LNCaP clone FGC (cell line): ENCODE results near the gene TMED9.

Experiments
- DNase-seq: peaks from one replicate; pipeline ENCODE4 v3.0.0-alpha.2; 2011; ENCODE audit warnings: low read depth
- H3K4me3 ChIP-seq: 2 replicates; pipeline ENCODE4 v1.5.1; 2011; ENCODE audit warnings: mild to moderate bottlenecking, low read depth, low read length, control low read depth
- TF ChIP-seq, protein P1 (sequence below): IDR thresholded peaks from 2 replicates; pipeline ENCODE4 v1.5.1; 2012; ENCODE audit warnings: mild to moderate bottlenecking; ENCODE audit not compliant: control insufficient read depth, insufficient read depth; ENCODE audit errors: extremely low read depth

Gene TMED9

DNA sequence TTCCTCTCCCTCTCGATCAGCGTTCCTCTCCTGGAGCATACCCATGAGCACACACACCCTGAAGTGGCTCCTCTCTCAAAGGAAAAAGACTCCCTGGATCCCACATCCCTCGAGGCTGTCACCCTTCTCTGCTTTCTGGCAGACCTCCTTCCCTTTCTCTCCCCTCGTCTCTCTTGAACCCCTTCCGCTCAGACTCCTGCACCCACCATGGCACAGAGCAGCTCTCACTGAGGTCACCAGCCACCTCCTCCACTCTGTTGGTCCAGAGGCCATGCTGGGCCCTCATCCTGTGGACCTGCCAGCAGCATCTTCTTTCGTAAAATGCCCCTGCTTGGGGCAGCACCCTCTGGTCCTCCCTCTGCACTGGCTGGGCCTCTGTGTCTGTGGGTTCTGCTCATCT lies 13.7 kb downstream of the TMED9 start:
- DNase-seq = no peak
- TF ChIP-seq, protein P1, sequence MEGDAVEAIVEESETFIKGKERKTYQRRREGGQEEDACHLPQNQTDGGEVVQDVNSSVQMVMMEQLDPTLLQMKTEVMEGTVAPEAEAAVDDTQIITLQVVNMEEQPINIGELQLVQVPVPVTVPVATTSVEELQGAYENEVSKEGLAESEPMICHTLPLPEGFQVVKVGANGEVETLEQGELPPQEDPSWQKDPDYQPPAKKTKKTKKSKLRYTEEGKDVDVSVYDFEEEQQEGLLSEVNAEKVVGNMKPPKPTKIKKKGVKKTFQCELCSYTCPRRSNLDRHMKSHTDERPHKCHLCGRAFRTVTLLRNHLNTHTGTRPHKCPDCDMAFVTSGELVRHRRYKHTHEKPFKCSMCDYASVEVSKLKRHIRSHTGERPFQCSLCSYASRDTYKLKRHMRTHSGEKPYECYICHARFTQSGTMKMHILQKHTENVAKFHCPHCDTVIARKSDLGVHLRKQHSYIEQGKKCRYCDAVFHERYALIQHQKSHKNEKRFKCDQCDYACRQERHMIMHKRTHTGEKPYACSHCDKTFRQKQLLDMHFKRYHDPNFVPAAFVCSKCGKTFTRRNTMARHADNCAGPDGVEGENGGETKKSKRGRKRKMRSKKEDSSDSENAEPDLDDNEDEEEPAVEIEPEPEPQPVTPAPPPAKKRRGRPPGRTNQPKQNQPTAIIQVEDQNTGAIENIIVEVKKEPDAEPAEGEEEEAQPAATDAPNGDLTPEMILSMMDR = no peak
- H3K4me3 ChIP-seq = no peak overlapping the region

DNA sequence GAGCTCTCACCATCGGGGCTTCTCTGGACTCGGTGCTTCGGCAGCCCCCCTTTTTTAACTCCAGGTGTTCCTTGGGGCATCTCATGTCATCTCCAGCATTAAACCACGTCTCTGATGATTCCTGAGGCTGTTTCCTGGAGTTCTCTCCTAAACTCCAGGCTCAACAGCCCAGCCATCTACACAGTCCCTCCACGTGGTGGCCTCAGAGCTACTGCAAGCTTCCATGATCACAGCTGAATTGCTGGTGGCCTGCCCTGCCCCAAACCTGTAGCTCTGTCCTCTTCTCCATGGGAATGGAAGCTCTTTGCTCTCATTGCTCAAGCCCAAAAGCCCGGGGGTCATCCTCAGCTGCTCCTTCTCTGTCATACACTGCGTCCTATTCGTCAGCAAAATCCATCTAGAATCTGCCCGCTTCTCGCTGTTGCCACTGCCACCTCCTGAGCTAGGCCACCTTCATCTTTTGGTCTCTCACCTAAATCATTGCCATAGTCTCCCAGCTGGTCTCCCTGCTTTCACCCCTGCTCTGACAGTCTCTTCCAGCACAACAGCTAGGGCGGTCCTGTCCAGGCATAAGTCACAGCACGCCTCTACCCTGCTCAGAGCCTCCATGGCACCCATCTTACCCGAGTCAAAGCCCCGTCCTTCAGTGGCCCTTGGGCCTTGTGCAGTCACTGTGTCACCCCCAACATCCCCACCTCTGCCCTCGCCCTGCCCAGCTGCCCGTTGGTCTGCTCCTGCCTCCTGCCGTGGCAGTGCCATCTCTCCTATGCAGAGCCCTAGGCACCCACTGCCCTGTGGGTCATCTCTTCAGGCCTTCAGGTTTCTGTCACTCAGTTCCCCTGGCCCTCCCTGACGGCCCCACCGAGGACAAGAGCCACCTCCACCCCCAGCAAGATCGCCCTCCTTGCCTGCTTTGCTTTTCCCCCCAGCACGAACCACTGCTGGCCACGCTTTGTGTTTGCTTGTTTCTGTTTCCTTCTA lies 14.4 kb downstream of the TMED9 start:
- no peak overlapping the region for H3K4me3 ChIP-seq
- TF ChIP-seq, protein P1 = no peak
- no peak for DNase-seq

DNA sequence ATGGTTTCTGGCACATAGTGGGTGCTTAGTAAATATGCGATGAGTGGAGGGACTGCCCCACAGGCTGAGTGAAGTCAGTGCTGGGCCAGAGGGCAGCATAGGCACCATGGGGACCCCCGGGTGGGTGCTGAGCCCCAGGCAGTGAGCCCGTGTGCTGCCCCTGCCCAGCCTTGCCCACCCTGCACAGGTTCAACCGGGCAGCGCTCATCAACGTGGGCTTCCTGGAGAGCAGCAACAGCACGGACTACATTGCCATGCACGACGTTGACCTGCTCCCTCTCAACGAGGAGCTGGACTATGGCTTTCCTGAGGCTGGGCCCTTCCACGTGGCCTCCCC lies 15.1 kb downstream of the TMED9 start:
- TF ChIP-seq, protein P1 = no peak

DNA sequence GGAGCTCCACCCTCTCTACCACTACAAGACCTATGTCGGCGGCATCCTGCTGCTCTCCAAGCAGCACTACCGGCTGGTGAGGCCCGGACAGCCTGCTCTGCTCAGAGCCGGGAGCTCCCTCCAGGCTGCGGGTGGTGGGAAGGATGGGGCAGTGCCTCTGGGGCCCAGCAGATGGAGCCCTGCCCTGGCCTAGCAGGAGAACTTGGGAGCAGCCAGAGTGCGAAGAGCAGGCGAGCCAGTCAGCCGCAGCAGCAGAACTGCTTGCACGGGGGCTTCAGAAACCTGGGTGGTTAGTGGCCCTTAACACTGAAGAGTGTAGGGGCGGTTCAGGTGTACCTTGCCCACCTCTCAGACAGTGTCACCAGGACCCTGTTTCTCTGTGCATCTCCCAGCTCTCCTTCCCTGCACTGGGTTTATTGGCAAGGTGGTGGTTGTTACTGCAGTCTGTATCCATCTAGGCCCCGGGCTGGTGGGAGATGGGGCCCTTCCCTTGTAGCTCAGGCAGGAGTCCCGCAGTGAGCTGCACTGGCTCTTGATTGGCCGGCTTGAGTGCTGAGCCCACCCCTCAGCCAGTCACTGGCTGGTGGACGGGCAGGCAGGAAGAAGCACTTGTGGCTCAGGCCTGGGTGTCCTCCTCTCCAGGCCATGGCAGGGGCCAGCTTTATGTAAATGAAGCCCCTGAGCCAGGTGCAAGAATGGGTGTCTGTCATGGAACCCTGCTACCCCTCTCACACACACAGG lies 15.6 kb downstream of the TMED9 start:
- TF ChIP-seq, protein P1 = peak; percentile 99
- H3K4me3 ChIP-seq = no peak overlapping the region
- DNase-seq = peak; percentile 52

More for the DNA sequence above, 15.1 kb downstream of the TMED9 start:
- no peak for DNase-seq
- H3K4me3 ChIP-seq = no peak overlapping the region

DNA sequence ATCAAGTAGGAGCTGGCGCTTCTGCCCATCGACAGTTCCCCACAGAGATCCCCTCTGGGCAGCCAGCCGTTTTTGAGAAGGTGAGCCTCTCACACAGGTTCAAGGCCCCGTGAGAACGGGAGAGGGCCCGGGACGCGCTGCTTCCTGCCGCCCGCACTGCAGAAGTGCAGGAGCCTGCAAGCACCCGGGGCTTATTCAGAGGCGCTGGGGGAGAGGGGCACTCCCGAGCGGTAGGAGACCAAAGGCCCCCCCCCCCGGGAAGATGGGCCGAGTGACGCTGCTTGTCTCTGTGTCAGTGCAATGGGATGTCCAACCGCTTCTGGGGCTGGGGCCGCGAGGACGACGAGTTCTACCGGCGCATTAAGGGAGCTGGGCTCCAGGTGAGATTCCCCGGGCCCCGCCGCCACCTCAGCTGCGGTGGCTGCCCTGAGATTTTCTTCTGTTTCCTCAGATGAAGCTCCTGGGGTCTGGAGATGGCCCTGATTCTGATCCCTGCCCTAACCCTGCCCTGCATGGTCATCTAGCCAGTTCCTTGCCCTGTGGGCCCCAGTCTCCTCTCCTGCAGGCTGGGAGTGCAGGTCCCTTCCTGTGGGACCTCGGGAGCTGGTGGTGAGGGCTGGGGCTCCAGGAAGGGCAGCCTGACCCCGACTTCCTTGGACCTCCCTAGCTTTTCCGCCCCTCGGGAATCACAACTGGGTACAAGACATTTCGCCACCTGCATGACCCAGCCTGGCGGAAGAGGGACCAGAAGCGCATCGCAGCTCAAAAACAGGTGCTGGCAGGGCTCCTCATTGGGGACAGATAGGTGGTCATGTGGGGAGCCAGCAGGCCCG lies 16.5 kb downstream of the TMED9 start:
- TF ChIP-seq, protein P1 = no peak
- no peak overlapping the region for H3K4me3 ChIP-seq
- DNase-seq = no peak
